Bronchial epithelial cell (primary cell): ENCODE measurements around the gene IFT122. TPM values are rescaled to one million over a fixed set of nuclear protein-coding genes. Genes with fewer than 3 reads are reported as not detected.
"Not testable (repeated sequence)": the region's sequence is repeated elsewhere in the genome, so short reads cannot be mapped to it uniquely, and the experiment has no call there.

Source experiments
- DNase-seq: peaks from one replicate; pipeline ENCODE4 v3.0.0-alpha.2; 2010; ENCODE audit warnings: low read depth
- FAIRE-seq: peaks from 2 replicates; lab custom pipeline; 2011; peaks lifted over from hg19 to GRCh38; lab: Jason Lieb, UNC
- H3K27me3 ChIP-seq: 2 replicates; pipeline ENCODE4 v1.5.1; 2011; ENCODE audit warnings: low read length; ENCODE audit not compliant: control insufficient read depth, insufficient read depth
- H3K36me3 ChIP-seq: 2 replicates; pipeline ENCODE4 v1.5.1; 2011; ENCODE audit warnings: low read length; ENCODE audit not compliant: control insufficient read depth, insufficient read depth
- H3K4me3 ChIP-seq: 2 replicates; pipeline ENCODE4 v1.5.1; 2011; ENCODE audit warnings: mild to moderate bottlenecking, low read depth, low read length, control low read depth
- CTCF ChIP-seq: IDR thresholded peaks from 2 replicates; pipeline ENCODE4 v1.5.1; 2011; ENCODE audit warnings: mild to moderate bottlenecking, moderate library complexity, low read length, control low read depth, inconsistent platforms; ENCODE audit not compliant: insufficient read depth, severe bottlenecking
- total RNA-seq: library from RNA; depleted of rRNA; stranded (reverse); fragments of >200 nt; gene quantifications from 2 replicates; pipeline ENCODE4 v1.2.1, GENCODE V29; 2014

Gene IFT122
- 5.9 and 10.0 TPM in 2 replicates for total RNA-seq

GRCh38 chr3:129439817-129440617, at the start of gene IFT122, which contains the start of gene MBD4:
Gene IFT122 (plus strand): TSS chr3:129440224. CDS start chr3:129440331, 107 bp downstream.
Gene MBD4 (minus strand): TSS chr3:129439948. CDS start chr3:129439833, 115 bp downstream.
- Histone ChIP-seq H3K27me3 (no peaks in the 10 kb centered on the region), H3K36me3 (peaks cover 2% of the 10 kb centered on the region), H3K4me3 (peak within 1 kb of the TSS; percentile 97)
- TF ChIP-seq CTCF: no peak
- FAIRE-seq (peak; percentile 86), DNase-seq (peak; percentile 99)

- H3K36me3 ChIP-seq: peaks cover 10% of the 10 kb centered on the region
- not testable (repeated sequence) for FAIRE-seq, DNase-seq, H3K27me3 ChIP-seq, H3K4me3 ChIP-seq
These were observed 48.4 kb upstream of the IFT122 start for GRCh38 chr3:129391583-129391982.

- not testable (repeated sequence) for H3K4me3 ChIP-seq, DNase-seq, H3K27me3 ChIP-seq, FAIRE-seq
- peaks cover 12% of the 10 kb centered on the region for H3K36me3 ChIP-seq
These were observed 47.7 kb upstream of the IFT122 start for GRCh38 chr3:129392106-129392887.

- no peak for TF ChIP-seq CTCF
- Histone ChIP-seq H3K27me3 (no peaks in the 10 kb centered on the region), H3K36me3 (peaks cover 12% of the 10 kb centered on the region), H3K4me3 (no peak overlapping the region)
- FAIRE-seq (no peak), DNase-seq (no peak)
These were observed 46.8 kb upstream of the IFT122 start for GRCh38 chr3:129393271-129393670.

GRCh38 chr3:129393760-129394564, 46.1 kb upstream of the IFT122 start:
- not testable (repeated sequence) for H3K4me3 ChIP-seq, H3K27me3 ChIP-seq, DNase-seq
- H3K36me3 ChIP-seq: peaks cover 12% of the 10 kb centered on the region
- FAIRE-seq: peak; percentile 79

GRCh38 chr3:129398803-129399144, 41.2 kb upstream of the IFT122 start:
- DNase-seq: peak; percentile 17
- H3K27me3 ChIP-seq: no peaks in the 10 kb centered on the region
- FAIRE-seq: no peak
- TF ChIP-seq CTCF: no peak
- peak overlapping the region; percentile 59 for H3K4me3 ChIP-seq
- H3K36me3 ChIP-seq: peaks cover 5% of the 10 kb centered on the region
